B cell (primary cell): ENCODE measurements around the gene CFAP68. TPM values are rescaled to one million over a fixed set of nuclear protein-coding genes. Genes with fewer than 3 reads are reported as not detected.

Experiments used
- ATAC-seq: fragments of 200-7000 bp; cut with Tn5 transposase; one replicate; pipeline ENCODE4 v1.10.0; 2021; ENCODE audit warnings: low read depth, mild to moderate bottlenecking, moderate number of reproducible peaks, moderate library complexity
- CTCF ChIA-PET: fragments of 350-600 bp; sonication (Branson Sonifier 250); formaldehyde crosslinking; loops from one replicate; lab custom pipeline; 2021; ENCODE audit warnings: antibody characterized with exemption, inconsistent platforms; lab: Charles Lee
- POLR2A ChIA-PET: fragments of 350-600 bp; sonication (Branson Sonifier 250); formaldehyde crosslinking; loops from one replicate; lab custom pipeline; 2021; ENCODE audit warnings: antibody characterized with exemption; lab: Charles Lee
- DNase-seq: peaks from one replicate; pipeline ENCODE4 v3.0.0; 2013
- H2AFZ ChIP-seq: 2 replicates; pipeline ENCODE4 v1.6.1; 2012; ENCODE audit warnings: mild to moderate bottlenecking, low read depth, low read length; ENCODE audit not compliant: insufficient read depth, poor library complexity, severe bottlenecking
- H3K27ac ChIP-seq, 2 donors: 1 replicate in 1 of 2; 2 replicates in 1 of 2; pipeline ENCODE4 v1.5.1; 2012 to 2013; ENCODE audit warnings: low read length in 2 of 2, mild to moderate bottlenecking in 2 of 2, moderate library complexity in 1 of 2
- H3K27me3 ChIP-seq, 4 experiments: fragments of 200-600 bp in 1 of 4; sonication (generic) in 1 of 4; replicated peaks in 1 of 4; 1 replicate in 2 of 4; 2 replicates in 2 of 4; pipeline versions ENCODE4 v1.6.1 to v1.7.0; 2013 to 2016; ENCODE audit warnings: low read length in 3 of 4, mild to moderate bottlenecking in 2 of 4, mixed read lengths in 1 of 4, moderate library complexity in 1 of 4; ENCODE audit not compliant: insufficient read depth in 4 of 4, control insufficient read depth in 3 of 4; ENCODE audit errors: control extremely low read depth in 1 of 4
- H3K36me3 ChIP-seq, 2 experiments: replicated peaks in 1 of 2; 1 replicate in 1 of 2; 2 replicates in 1 of 2; pipeline versions ENCODE4 v1.6.1 to v1.7.1; 2013; ENCODE audit warnings: low read length in 1 of 2; ENCODE audit not compliant: insufficient read depth in 2 of 2, control insufficient read depth in 1 of 2; ENCODE audit errors: control extremely low read depth in 1 of 2, extremely low read depth in 1 of 2
- H3K4me1 ChIP-seq, 2 donors: fragments of 200-600 bp in 1 of 2; sonication (generic) in 1 of 2; 1 replicate in 1 of 2; 2 replicates in 1 of 2; pipeline versions ENCODE4 v1.5.1 to v1.6.1; 2013 to 2017; ENCODE audit warnings: low read length in 2 of 2; ENCODE audit not compliant: control insufficient read depth in 2 of 2, insufficient read depth in 2 of 2
- H3K4me2 ChIP-seq: replicated peaks from 2 replicates; pipeline ENCODE3; 2012; ENCODE audit warnings: mild to moderate bottlenecking, low read depth, low read length; ENCODE audit not compliant: poor library complexity, severe bottlenecking
- H3K4me3 ChIP-seq, 5 experiments: fragments of 200-600 bp in 1 of 5; sonication (generic) in 1 of 5; 1 replicate in 3 of 5; 2 replicates in 2 of 5; pipeline versions ENCODE4 v1.5.1 to v1.7.0; 2011 to 2016; ENCODE audit warnings: low read length in 4 of 5, mild to moderate bottlenecking in 4 of 5, low read depth in 2 of 5, control low read depth in 1 of 5, moderate library complexity in 1 of 5; ENCODE audit not compliant: insufficient read depth in 1 of 5; ENCODE audit errors: control extremely low read depth in 1 of 5, extremely low read depth in 1 of 5
- H3K79me2 ChIP-seq: fragments of 200-600 bp; sonication (generic); one replicate; pipeline ENCODE4 v1.6.0; 2016; ENCODE audit warnings: low read length; ENCODE audit not compliant: control insufficient read depth, insufficient read depth
- H3K9ac ChIP-seq: fragments of 200-600 bp; sonication (generic); 2 replicates; pipeline ENCODE4 v1.6.1; 2017; ENCODE audit warnings: mild to moderate bottlenecking, low read length, moderate library complexity
- H3K9me3 ChIP-seq, 3 donors: one replicate each; pipeline versions ENCODE4 v1.6.1 to v1.7.1; 2013; ENCODE audit warnings: low read length in 2 of 3; ENCODE audit not compliant: control insufficient read depth in 2 of 3, insufficient read depth in 1 of 3; ENCODE audit errors: control extremely low read depth in 1 of 3
- H4K20me1 ChIP-seq: 2 replicates; pipeline ENCODE4 v1.6.0; 2012; ENCODE audit warnings: mild to moderate bottlenecking, low read length; ENCODE audit not compliant: insufficient read depth, control insufficient read depth, poor library complexity, severe bottlenecking
- H3K27ac Mint-ChIP-seq: one replicate; pipeline ENCODE4 v1.8.0; 2021; ENCODE audit warnings: mixed read lengths
- H3K27me3 Mint-ChIP-seq: one replicate; pipeline ENCODE4 v1.8.0; 2021; ENCODE audit warnings: mixed read lengths
- H3K4me1 Mint-ChIP-seq: one replicate; pipeline ENCODE4 v1.8.0; 2021; ENCODE audit warnings: mixed read lengths
- H3K4me3 Mint-ChIP-seq: one replicate; pipeline ENCODE4 v1.8.0; 2021; ENCODE audit warnings: mixed read lengths
- H3K9me3 Mint-ChIP-seq: one replicate; pipeline ENCODE4 v1.8.0; 2022; ENCODE audit warnings: mixed read lengths; ENCODE audit not compliant: insufficient read depth
- EZH2 ChIP-seq: IDR thresholded peaks from 2 replicates; pipeline ENCODE4 v1.6.1; 2012; ENCODE audit warnings: borderline replicate concordance, low read depth, mild to moderate bottlenecking, moderate library complexity, low read length; ENCODE audit not compliant: insufficient read depth, poor library complexity, severe bottlenecking
- WGBS: methylation state at CpG from one replicate; pipeline ENCODE4 v1.1.5; 2013; ENCODE audit warnings: missing lambda C conversion rate; ENCODE audit not compliant: insufficient coverage; 5-methylcytosine and 5-hydroxymethylcytosine counted together
- intact Hi-C: fragments of 100-400 bp; cut with micrococcal nuclease; formaldehyde crosslinking; loops from one replicate; pipeline ENCODE4 v1.10.0; 2022
- polyA plus RNA-seq: library from polyadenylated mRNA; depleted of rRNA; stranded (reverse); fragments of >200 nt; gene quantifications from 2 replicates; pipeline ENCODE4 v1.2.3, GENCODE V29; 2012
- total RNA-seq, 2 donors: library from RNA; stranded (reverse); fragments of 120-200 nt in 1 of 2; gene quantifications; 1 replicate in 1 of 2; 2 replicates in 1 of 2; pipeline versions ENCODE4 v1.2.3 to v1.2.4, GENCODE V29; 2013 to 2022
- TF ChIP-seq, protein P1 (sequence below): fragments of 200-600 bp; IDR thresholded peaks from one replicate; pipeline ENCODE4 v1.8.0; 2022; ENCODE audit warnings: antibody characterized with exemption, mild to moderate bottlenecking

The CFAP68 gene
- total and polyA plus RNA-seq, 2 donors (not counting 1 experiment from before 2014, with no cell fraction given) = 8.2 to 13.3 TPM

DNA sequence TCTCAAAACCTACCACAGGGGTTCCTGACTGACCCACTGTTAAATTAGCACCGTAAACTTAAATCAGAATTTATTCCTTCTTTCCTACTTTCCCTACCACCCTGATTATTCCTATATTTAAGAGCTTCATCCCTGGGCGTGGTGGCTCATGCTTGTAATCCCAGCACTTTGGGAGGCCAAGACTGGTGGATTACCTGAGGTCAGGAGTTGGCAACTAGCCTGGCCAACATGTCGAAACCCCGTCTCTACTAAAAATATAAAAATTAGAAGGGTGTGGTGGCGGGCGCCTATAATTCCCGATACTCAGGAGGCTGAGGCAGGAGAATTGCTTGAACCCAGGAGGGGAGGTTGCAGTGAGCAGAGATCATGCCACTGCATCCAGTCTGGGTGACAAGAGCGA is 28.3 kb upstream of the CFAP68 start:
- Histone ChIP-seq H3K4me3 (no peak overlapping the region), H2AFZ (no peak overlapping the region), H3K79me2 (no peaks in the 10 kb centered on the region), H3K27ac (no peak overlapping the region), H3K9me3 (peaks cover 0 to 2% (median 0%) of the 10 kb centered on the region in 3 donors), H3K27me3 (no peaks in the 10 kb centered on the region), H3K9ac (no peak overlapping the region), H4K20me1 (no peaks in the 10 kb centered on the region), H3K4me1 (no peaks in the 10 kb centered on the region), H3K36me3 (peaks cover 15 to 38% of the 10 kb centered on the region in 2 experiments), H3K4me2 (no peak overlapping the region)
- Mint-ChIP-seq H3K27ac (no peak overlapping the region), H3K4me3 (no peak overlapping the region), H3K9me3 (no peaks in the 10 kb centered on the region), H3K4me1 (no peaks in the 10 kb centered on the region), H3K27me3 (no peaks in the 10 kb centered on the region)
- no peak for ATAC-seq
- 100% methylated on average over 2 of the region's 8 CpGs for WGBS
- ChIA-PET POLR2A (no interaction called here), CTCF (interaction anchor here (1.2 to 1.3 kb wide), 2 partner anchors 9 to 13 kb away, joined by 3 read pairs; no protein-coding TSS in a partner anchor)
- TF ChIP-seq, protein P1, sequence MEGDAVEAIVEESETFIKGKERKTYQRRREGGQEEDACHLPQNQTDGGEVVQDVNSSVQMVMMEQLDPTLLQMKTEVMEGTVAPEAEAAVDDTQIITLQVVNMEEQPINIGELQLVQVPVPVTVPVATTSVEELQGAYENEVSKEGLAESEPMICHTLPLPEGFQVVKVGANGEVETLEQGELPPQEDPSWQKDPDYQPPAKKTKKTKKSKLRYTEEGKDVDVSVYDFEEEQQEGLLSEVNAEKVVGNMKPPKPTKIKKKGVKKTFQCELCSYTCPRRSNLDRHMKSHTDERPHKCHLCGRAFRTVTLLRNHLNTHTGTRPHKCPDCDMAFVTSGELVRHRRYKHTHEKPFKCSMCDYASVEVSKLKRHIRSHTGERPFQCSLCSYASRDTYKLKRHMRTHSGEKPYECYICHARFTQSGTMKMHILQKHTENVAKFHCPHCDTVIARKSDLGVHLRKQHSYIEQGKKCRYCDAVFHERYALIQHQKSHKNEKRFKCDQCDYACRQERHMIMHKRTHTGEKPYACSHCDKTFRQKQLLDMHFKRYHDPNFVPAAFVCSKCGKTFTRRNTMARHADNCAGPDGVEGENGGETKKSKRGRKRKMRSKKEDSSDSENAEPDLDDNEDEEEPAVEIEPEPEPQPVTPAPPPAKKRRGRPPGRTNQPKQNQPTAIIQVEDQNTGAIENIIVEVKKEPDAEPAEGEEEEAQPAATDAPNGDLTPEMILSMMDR = no peak
- TF ChIP-seq EZH2 = no peak
- DNase-seq = no peak
- intact Hi-C loops = no loop called here

DNA sequence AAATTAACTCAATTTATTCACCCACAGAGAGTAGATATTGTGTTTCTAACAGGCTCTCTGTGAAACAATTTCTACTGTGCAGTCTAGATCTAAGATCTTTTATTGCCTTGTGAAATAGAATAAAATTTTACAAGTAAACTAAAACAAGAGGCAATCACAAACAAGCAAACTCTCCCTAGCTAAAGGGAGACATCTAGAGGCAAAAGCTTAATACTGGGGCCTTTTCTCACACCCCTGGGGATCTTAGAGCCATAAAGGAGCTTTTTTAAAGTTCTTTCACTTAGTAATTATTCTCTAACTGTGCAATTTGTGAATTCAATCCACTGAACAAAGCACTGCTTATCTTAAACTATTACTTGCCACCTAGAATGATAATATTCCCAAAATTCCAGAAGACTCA is 27.7 kb upstream of the CFAP68 start:
- Histone ChIP-seq H3K9ac (no peak overlapping the region), H3K79me2 (no peaks in the 10 kb centered on the region), H2AFZ (no peak overlapping the region), H3K27me3 (no peaks in the 10 kb centered on the region), H3K36me3 (peaks cover 11 to 38% of the 10 kb centered on the region in 2 experiments), H3K4me2 (no peak overlapping the region), H3K4me3 (no peak overlapping the region), H4K20me1 (no peaks in the 10 kb centered on the region), H3K9me3 (peaks cover 0 to 2% (median 0%) of the 10 kb centered on the region in 3 donors), H3K4me1 (no peaks in the 10 kb centered on the region), H3K27ac (no peak overlapping the region)
- intact Hi-C loops = no loop called here
- ChIA-PET POLR2A (no interaction called here), CTCF (interaction anchor here (1.2 to 1.6 kb wide), 3 partner anchors 8 to 13 kb away, joined by 3 read pairs; no protein-coding TSS in a partner anchor)
- Mint-ChIP-seq H3K27ac (no peak overlapping the region), H3K4me3 (no peak overlapping the region), H3K4me1 (no peaks in the 10 kb centered on the region), H3K9me3 (no peaks in the 10 kb centered on the region), H3K27me3 (no peaks in the 10 kb centered on the region)
- TF ChIP-seq EZH2 = no peak
- TF ChIP-seq, protein P1 = no peak
- ATAC-seq (no peak), DNase-seq (no peak)
